Measurements from ENCODE around the gene CASQ1. TPM values are rescaled to one million over a fixed set of nuclear protein-coding genes. Genes with fewer than 3 reads are reported as not detected.

CASQ1 gene
- total and polyA plus RNA-seq, 9 of the 15 experiments (the other 6 are each of a cell fraction or from before 2014, with no cell fraction given): not detected

DNA sequence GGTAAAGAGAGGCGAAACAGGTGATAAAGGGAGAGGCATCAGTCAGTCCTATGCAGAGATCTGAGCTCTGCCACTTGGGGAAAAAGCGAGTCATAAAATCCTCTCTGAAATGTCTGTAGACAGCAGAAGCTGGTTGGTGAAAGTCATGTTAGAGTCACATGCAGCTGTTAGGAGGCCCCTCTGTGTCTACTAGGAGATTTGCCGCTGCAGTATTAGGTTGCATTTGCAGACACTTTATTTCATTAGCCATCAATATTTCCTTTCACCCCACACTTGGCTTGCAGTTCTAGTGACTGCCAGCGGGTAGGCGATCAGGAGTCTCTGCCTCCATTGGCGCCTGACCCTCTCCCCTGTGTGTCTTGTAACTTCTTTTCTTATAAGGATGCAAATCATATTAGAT lies 22.8 kb upstream of the CASQ1 start:
- H3K9me1 ChIP-seq (ENCODE audit: control insufficient read depth, insufficient read depth, low read length): no peaks in the 10 kb centered on the region
- H2AFZ ChIP-seq (ENCODE audit: low read depth, low read length): no peak overlapping the region
- TF ChIP-seq ZNF512 (tag; IDR thresholded peaks at IDR 0.05) (no peak), PYGO2 (tag; IDR thresholded peaks at IDR 0.05) (no peak), ZNF79 (CRISPR knock-in tag; IDR thresholded peaks at IDR 0.05; ENCODE audit: low read depth) (no peak), AFF1 (IDR thresholded peaks at IDR 0.05; ENCODE audit: low read depth in 1 of 2, partially characterized antibody in 2 of 2) (no peak)
- TF ChIP-seq, protein P1, sequence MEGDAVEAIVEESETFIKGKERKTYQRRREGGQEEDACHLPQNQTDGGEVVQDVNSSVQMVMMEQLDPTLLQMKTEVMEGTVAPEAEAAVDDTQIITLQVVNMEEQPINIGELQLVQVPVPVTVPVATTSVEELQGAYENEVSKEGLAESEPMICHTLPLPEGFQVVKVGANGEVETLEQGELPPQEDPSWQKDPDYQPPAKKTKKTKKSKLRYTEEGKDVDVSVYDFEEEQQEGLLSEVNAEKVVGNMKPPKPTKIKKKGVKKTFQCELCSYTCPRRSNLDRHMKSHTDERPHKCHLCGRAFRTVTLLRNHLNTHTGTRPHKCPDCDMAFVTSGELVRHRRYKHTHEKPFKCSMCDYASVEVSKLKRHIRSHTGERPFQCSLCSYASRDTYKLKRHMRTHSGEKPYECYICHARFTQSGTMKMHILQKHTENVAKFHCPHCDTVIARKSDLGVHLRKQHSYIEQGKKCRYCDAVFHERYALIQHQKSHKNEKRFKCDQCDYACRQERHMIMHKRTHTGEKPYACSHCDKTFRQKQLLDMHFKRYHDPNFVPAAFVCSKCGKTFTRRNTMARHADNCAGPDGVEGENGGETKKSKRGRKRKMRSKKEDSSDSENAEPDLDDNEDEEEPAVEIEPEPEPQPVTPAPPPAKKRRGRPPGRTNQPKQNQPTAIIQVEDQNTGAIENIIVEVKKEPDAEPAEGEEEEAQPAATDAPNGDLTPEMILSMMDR (IDR thresholded peaks at IDR 0.05 in 2 of 3, conservative IDR thresholded peaks at IDR 0.05 in 1 of 3; ENCODE audit: insufficient read depth in 2 of 3, low read depth in 1 of 3, low read length in 3 of 3): 0 out of 6 replicates have a peak, but pooled peaks of 1 of the 3 experiments have one; percentile 22
- no peak overlapping the region for H3K4me2 ChIP-seq (ENCODE audit: insufficient read depth, low read length)
- no peaks in the 10 kb centered on the region for H3K79me2 ChIP-seq (ENCODE audit: control insufficient read depth, insufficient read depth, low read length)
- intact Hi-C loops (cut with micrococcal nuclease) (no loop called here), in situ Hi-C loops (cut with MboI) (no loop called here)
- peaks cover 0 to 9% of the 10 kb centered on the region in 2 experiments; a peak in 3 of 5 replicates for H3K4me1 ChIP-seq (replicated peaks in 1 of 2; ENCODE audit: control insufficient read depth in 2 of 2, insufficient read depth in 2 of 2, low read length in 2 of 2)
- ChIA-PET CTCF (ENCODE audit: low intra/inter-chr PET ratio) (no interaction called here), POLR2A (interaction anchor here (1.1 kb wide), 1 partner anchor 95 kb away, joined by 3 read pairs; the partner anchor contains the start of gene DCAF8)
- H3K27ac ChIP-seq (ENCODE audit: extremely low read depth, low read depth, low read length): no peak overlapping the region
- no peak overlapping the region for H3K9ac ChIP-seq (ENCODE audit: insufficient read depth in 1 of 2, low read depth in 2 of 2, low read length in 2 of 2)
- H4K20me1 ChIP-seq (replicated peaks; ENCODE audit: control insufficient read depth, insufficient read depth, low read length): no peaks in the 10 kb centered on the region
- ATAC-seq: peak; percentile 31; the same call in 1 of the 3 replicates
- no peaks in the 10 kb centered on the region for H3K36me3 ChIP-seq (ENCODE audit: control insufficient read depth, insufficient read depth, low read length)
- no peaks in the 10 kb centered on the region for H3K9me3 ChIP-seq (replicated peaks; ENCODE audit: control insufficient read depth, insufficient read depth, low read depth, low read length)
- peaks cover 35 to 75% of the 10 kb centered on the region in 2 experiments for H3K27me3 ChIP-seq (ENCODE audit: control insufficient read depth in 2 of 2, insufficient read depth in 2 of 2, low read length in 2 of 2)
- no peak for DNase-seq (ENCODE audit: extremely low read depth in 1 of 4, low spot score in 3 of 4)
- no TSS peak for BruUV-seq (replicated peaks)
- no peak for FAIRE-seq
- WGBS (ENCODE audit: insufficient coverage, low coverage, missing lambda C conversion rate): 2% methylated on average over 6 of the region's 6 CpGs
- H3K4me3 ChIP-seq: no peak overlapping the region

Data from K562 (cell line).